ENCODE measurements around the gene CCDC106.

CCDC106 gene

GRCh38 chr19:55646889-55647731, 902 bp upstream of the CCDC106 start:
- DNase-seq (ENCODE audit: low read depth, low spot score) = no peak
- H3K4me3 ChIP-seq (ENCODE audit: low read length) = peak overlapping the region; percentile 68

- peak overlapping the region; percentile 68 for H3K4me3 ChIP-seq (ENCODE audit: low read length)
- DNase-seq (ENCODE audit: low read depth, low spot score) = no peak
Measured at GRCh38 chr19:55648585-55649267, 714 bp downstream of the CCDC106 start.

- no peak overlapping the region for H3K4me3 ChIP-seq (ENCODE audit: low read length)
Measured at GRCh38 chr19:55649268-55650125, 1.5 kb downstream of the CCDC106 start.

GRCh38 chr19:55650126-55650557, 2.1 kb downstream of the CCDC106 start:
- DNase-seq (ENCODE audit: low read depth, low spot score) = no peak
- H3K4me3 ChIP-seq (ENCODE audit: low read length) = no peak overlapping the region

More at GRCh38 chr19:55649268-55650125, 1.5 kb downstream of the CCDC106 start:
- no peak for DNase-seq (ENCODE audit: low read depth, low spot score)

- no peak overlapping the region for H3K4me3 ChIP-seq (ENCODE audit: low read length)
- no peak for DNase-seq (ENCODE audit: low read depth, low spot score)
Measured at GRCh38 chr19:55650602-55651230, 2.7 kb downstream of the CCDC106 start.

GRCh38 chr19:55651236-55651635, 3.2 kb downstream of the CCDC106 start:
- H3K4me3 ChIP-seq (ENCODE audit: low read length) = no peak overlapping the region
- no peak for DNase-seq (ENCODE audit: low read depth, low spot score)

- H3K4me3 ChIP-seq (ENCODE audit: low read length) = peak overlapping the region; percentile 83; the same call in 1 of the 2 replicates
- DNase-seq (ENCODE audit: low read depth, low spot score) = no peak
Measured at GRCh38 chr19:55652311-55653128, 4.5 kb downstream of the CCDC106 start.

- peak overlapping the region; percentile 83 for H3K4me3 ChIP-seq (ENCODE audit: low read length)
- peak; percentile 99 for DNase-seq (ENCODE audit: low read depth, low spot score)
Measured at GRCh38 chr19:55653651-55654322, 5.8 kb downstream of the CCDC106 start.

- peak overlapping the region; percentile 83 for H3K4me3 ChIP-seq (ENCODE audit: low read length)
- DNase-seq (ENCODE audit: low read depth, low spot score) = peak; percentile 99
Measured at GRCh38 chr19:55654323-55654867, 6.4 kb downstream of the CCDC106 start.

- H3K4me3 ChIP-seq (ENCODE audit: low read length) = peak within 1 kb of the TSS; percentile 83
- peak; percentile 87 for DNase-seq (ENCODE audit: low read depth, low spot score)
Measured at GRCh38 chr19:55654868-55655647, 7.0 kb downstream of the CCDC106 start, which contains the start of gene U2AF2. U2AF2 (plus strand) TSS chr19:55655035; CDS start chr19:55655105, 70 bp downstream.

- no peak for DNase-seq (ENCODE audit: low read depth, low spot score)
- H3K4me3 ChIP-seq (ENCODE audit: low read length) = peak overlapping the region; percentile 79
Measured at GRCh38 chr19:55655648-55656040, 7.6 kb downstream of the CCDC106 start.

- peak overlapping the region; percentile 79 for H3K4me3 ChIP-seq (ENCODE audit: low read length)
- no peak for DNase-seq (ENCODE audit: low read depth, low spot score)
Measured at GRCh38 chr19:55656552-55656951, 8.5 kb downstream of the CCDC106 start.

GRCh38 chr19:55656988-55657747, 9.2 kb downstream of the CCDC106 start:
- DNase-seq (ENCODE audit: low read depth, low spot score) = no peak

GRCh38 chr19:55658846-55659459, 10.9 kb downstream of the CCDC106 start:
- DNase-seq (ENCODE audit: low read depth, low spot score) = no peak
- no peak overlapping the region for H3K4me3 ChIP-seq (ENCODE audit: low read length)

More at GRCh38 chr19:55656988-55657747, 9.2 kb downstream of the CCDC106 start:
- peak overlapping the region; percentile 79 for H3K4me3 ChIP-seq (ENCODE audit: low read length)

- DNase-seq (ENCODE audit: low read depth, low spot score) = no peak
- no peak overlapping the region for H3K4me3 ChIP-seq (ENCODE audit: low read length)
Measured at GRCh38 chr19:55659822-55660221, 11.8 kb downstream of the CCDC106 start.

Measured in Jurkat, Clone E6-1 (cell line).